ENCODE measurements around the gene NUBP2. TPM values are rescaled to one million over a fixed set of nuclear protein-coding genes. Genes with fewer than 3 reads are reported as not detected.

NUBP2 gene
- polyA plus RNA-seq, 2 of the 4 experiments (the other 2 are of a cell fraction): 24.7 to 65.3 TPM

DNA sequence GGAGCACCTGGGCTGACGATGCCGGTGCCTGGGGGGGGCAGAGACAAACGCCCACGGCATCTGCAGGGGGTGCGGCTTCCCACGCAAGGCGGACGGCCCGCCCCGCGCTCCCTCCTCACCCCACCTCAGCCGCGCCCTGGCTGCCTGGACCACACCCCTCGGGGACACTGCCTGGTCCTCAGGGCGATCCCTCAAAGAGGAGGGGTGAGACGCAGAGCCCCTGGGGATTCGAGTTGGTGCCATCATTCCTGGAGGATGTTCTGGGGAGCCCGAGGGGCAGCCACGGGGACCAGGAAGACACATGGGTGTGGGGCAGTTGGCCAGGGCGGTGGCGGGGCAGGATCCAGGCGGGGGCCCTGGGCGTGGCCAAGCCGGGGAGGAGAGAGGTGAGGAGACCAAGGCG, 6.9 kb downstream of the NUBP2 start:
- ATAC-seq (no peak), FAIRE-seq (no peak), DNase-seq (ENCODE audit: low read depth in 1 of 2, low spot score in 1 of 2) (no peak)
- H3K9me3 ChIP-seq: no peaks in the 10 kb centered on the region
- H3K4me2 ChIP-seq: no peak overlapping the region
- 98% methylated on average over 7 of the region's 25 CpGs for WGBS (ENCODE audit: missing lambda C conversion rate)
- TF ChIP-seq, protein P1, sequence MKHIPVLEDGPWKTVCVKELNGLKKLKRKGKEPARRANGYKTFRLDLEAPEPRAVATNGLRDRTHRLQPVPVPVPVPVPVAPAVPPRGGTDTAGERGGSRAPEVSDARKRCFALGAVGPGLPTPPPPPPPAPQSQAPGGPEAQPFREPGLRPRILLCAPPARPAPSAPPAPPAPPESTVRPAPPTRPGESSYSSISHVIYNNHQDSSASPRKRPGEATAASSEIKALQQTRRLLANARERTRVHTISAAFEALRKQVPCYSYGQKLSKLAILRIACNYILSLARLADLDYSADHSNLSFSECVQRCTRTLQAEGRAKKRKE (CRISPR knock-in tag; IDR thresholded peaks at IDR 0.05; ENCODE audit: low read depth): no peak
- TF ChIP-seq FOSL2 (IDR thresholded peaks at IDR 0.05): no peak
- TF ChIP-seq FOSL2 (CRISPR knock-in tag; IDR thresholded peaks at IDR 0.05): no peak
- no peak for TF ChIP-seq HOXB13 (CRISPR knock-in tag; IDR thresholded peaks at IDR 0.05; ENCODE audit: low read depth)
- no peak for TF ChIP-seq JUNB (IDR thresholded peaks at IDR 0.05)
- no peak for TF ChIP-seq RARB (CRISPR knock-in tag; IDR thresholded peaks at IDR 0.05)
- POLR2A ChIA-PET: no interaction called here
- H3K4me3 ChIP-seq: no peak overlapping the region
- peaks cover 5% of the 10 kb centered on the region; the same call in 1 of the 3 replicates for H3K4me1 ChIP-seq
- no peak overlapping the region for H3K27ac ChIP-seq
- CTCF ChIA-PET: interaction anchor here (1.4 kb wide), 1 partner anchor 12 kb away, joined by 3 read pairs; no protein-coding TSS in a partner anchor

- DNase-seq (ENCODE audit: low read depth in 1 of 2, low spot score in 1 of 2): no peak
- ATAC-seq: no peak
- POLR2A ChIA-PET: no interaction called here
- no peaks in the 10 kb centered on the region for H3K9me3 ChIP-seq
- TF ChIP-seq, protein P2, sequence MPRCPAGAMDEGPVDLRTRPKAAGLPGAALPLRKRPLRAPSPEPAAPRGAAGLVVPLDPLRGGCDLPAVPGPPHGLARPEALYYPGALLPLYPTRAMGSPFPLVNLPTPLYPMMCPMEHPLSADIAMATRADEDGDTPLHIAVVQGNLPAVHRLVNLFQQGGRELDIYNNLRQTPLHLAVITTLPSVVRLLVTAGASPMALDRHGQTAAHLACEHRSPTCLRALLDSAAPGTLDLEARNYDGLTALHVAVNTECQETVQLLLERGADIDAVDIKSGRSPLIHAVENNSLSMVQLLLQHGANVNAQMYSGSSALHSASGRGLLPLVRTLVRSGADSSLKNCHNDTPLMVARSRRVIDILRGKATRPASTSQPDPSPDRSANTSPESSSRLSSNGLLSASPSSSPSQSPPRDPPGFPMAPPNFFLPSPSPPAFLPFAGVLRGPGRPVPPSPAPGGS (IDR thresholded peaks at IDR 0.05): no peak
- no peak for TF ChIP-seq JUN (IDR thresholded peaks at IDR 0.05)
- TF ChIP-seq, protein P3, sequence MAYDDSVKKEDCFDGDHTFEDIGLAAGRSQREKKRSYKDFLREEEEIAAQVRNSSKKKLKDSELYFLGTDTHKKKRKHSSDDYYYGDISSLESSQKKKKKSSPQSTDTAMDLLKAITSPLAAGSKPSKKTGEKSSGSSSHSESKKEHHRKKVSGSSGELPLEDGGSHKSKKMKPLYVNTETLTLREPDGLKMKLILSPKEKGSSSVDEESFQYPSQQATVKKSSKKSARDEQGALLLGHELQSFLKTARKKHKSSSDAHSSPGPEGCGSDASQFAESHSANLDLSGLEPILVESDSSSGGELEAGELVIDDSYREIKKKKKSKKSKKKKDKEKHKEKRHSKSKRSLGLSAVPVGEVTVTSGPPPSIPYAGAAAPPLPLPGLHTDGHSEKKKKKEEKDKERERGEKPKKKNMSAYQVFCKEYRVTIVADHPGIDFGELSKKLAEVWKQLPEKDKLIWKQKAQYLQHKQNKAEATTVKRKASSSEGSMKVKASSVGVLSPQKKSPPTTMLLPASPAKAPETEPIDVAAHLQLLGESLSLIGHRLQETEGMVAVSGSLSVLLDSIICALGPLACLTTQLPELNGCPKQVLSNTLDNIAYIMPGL (CRISPR knock-in tag; IDR thresholded peaks at IDR 0.05; ENCODE audit: borderline replicate concordance): no peak
- no peak for TF ChIP-seq POLR2A (IDR thresholded peaks at IDR 0.05; ENCODE audit: low read length)
- TF ChIP-seq FOSL2 (IDR thresholded peaks at IDR 0.05): no peak
- no peak for TF ChIP-seq FOSL2 (CRISPR knock-in tag; IDR thresholded peaks at IDR 0.05)
- no peak for TF ChIP-seq EP300 (IDR thresholded peaks at IDR 0.05)
- no peak for TF ChIP-seq EHMT2 (IDR thresholded peaks at IDR 0.05; ENCODE audit: low read depth)
- no peak for TF ChIP-seq NFE2L2 (conservative IDR thresholded peaks at IDR 0.05; ENCODE audit: low read length)
- TF ChIP-seq, protein P1 (CRISPR knock-in tag; IDR thresholded peaks at IDR 0.05; ENCODE audit: low read depth): no peak
- no peak for TF ChIP-seq RNF2 (IDR thresholded peaks at IDR 0.05; ENCODE audit: borderline replicate concordance, low read depth)
- no peak for TF ChIP-seq NPAS2 (CRISPR knock-in tag; IDR thresholded peaks at IDR 0.05; ENCODE audit: borderline replicate concordance)
- no peak for TF ChIP-seq USF2 (IDR thresholded peaks at IDR 0.05)
- CTCF ChIA-PET: interaction anchor here (0.8 to 1.4 kb wide), 2 partner anchors 11 to 13 kb away, joined by 3 read pairs; no protein-coding TSS in a partner anchor
- H3K4me3 ChIP-seq: no peak overlapping the region
- no peak overlapping the region for H3K27ac ChIP-seq
- H3K4me1 ChIP-seq: peaks cover 5% of the 10 kb centered on the region; the same call in 1 of the 3 replicates
- no peak for FAIRE-seq
- 94% methylated on average over 13 of the region's 15 CpGs for WGBS (ENCODE audit: missing lambda C conversion rate)
- H3K4me2 ChIP-seq: no peak overlapping the region
Measured at GRCh38 chr16:1790261-1790610, 7.5 kb downstream of the NUBP2 start.

DNA sequence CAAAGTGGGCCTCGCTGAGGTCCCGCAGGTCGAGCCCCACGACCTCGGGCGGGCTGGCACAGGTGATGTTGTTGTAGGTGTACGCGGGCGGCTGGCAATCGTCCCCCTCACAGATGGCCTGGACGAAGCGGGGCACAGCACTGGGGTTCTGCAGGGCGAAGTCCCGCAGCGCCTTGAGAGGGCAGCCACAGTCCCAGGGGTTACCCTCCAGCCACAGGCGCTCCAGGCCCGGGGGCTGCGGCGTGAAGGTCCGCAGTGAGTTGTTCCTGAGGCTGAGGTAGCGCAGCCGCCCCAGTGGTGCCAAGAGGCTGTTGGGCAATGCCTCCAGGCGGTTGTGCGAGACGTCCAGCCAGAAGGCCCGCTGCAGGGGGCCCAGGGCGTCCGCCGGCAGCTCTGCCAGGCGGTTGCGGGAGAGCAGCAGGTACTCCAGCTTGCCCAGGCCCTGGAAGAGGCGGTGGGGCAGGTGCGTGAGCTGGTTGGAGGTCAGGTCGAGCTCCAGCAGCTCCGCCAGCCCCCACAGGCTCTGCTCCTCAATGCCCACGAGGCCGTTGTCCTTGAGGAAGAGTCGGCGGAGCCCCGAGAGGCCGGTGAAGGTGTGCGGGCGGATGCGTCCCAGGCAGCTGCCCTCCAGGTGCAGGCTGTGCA, 8.0 kb downstream of the NUBP2 start:
- ATAC-seq: no peak
- CTCF ChIA-PET: interaction anchor here (0.8 kb wide), 1 partner anchor 11 kb away, joined by 3 read pairs; no protein-coding TSS in a partner anchor
- DNase-seq (ENCODE audit: low read depth in 1 of 2, low spot score in 1 of 2): no peak
- POLR2A ChIA-PET: interaction anchor here (1.9 kb wide), 1 partner anchor 8 kb away, joined by 11 read pairs; the partner anchor contains the start of genes NUBP2 and SPSB3
- H3K9me3 ChIP-seq: no peaks in the 10 kb centered on the region
- H3K4me2 ChIP-seq: no peak overlapping the region
- H3K27ac ChIP-seq: no peak overlapping the region
- no peak for FAIRE-seq
- TF ChIP-seq TP53 (CRISPR knock-in tag; IDR thresholded peaks at IDR 0.05) (no peak), HDAC2 (IDR thresholded peaks at IDR 0.05) (no peak), SREBF2 (IDR thresholded peaks at IDR 0.05) (no peak), GATA3 (IDR thresholded peaks at IDR 0.05; ENCODE audit: borderline replicate concordance) (no peak), MAFK (IDR thresholded peaks at IDR 0.05; ENCODE audit: partially characterized antibody) (no peak), KDM5A (IDR thresholded peaks at IDR 0.05) (no peak), ESRRA (IDR thresholded peaks at IDR 0.05; ENCODE audit: borderline replicate concordance, low read length) (no peak), RNF2 (IDR thresholded peaks at IDR 0.05; ENCODE audit: borderline replicate concordance, low read depth) (no peak), CBX2 (IDR thresholded peaks at IDR 0.05; ENCODE audit: borderline replicate concordance, low read depth) (no peak), HOXA7 (CRISPR knock-in tag; IDR thresholded peaks at IDR 0.05) (no peak), PHF8 (IDR thresholded peaks at IDR 0.05; ENCODE audit: borderline replicate concordance, low read depth) (no peak), TFCP2L1 (CRISPR knock-in tag; IDR thresholded peaks at IDR 0.05) (no peak)
- TF ChIP-seq, protein P4, sequence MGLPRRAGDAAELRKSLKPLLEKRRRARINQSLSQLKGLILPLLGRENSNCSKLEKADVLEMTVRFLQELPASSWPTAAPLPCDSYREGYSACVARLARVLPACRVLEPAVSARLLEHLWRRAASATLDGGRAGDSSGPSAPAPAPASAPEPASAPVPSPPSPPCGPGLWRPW (IDR thresholded peaks at IDR 0.05): no peak
- 95% methylated on average over 23 of the region's 44 CpGs for WGBS (ENCODE audit: missing lambda C conversion rate)
- no peak overlapping the region for H3K4me3 ChIP-seq
- H3K4me1 ChIP-seq: peaks cover 5% of the 10 kb centered on the region; the same call in 1 of the 3 replicates

Data from A549 (cell line).